GM18520 (cell line): Measurements from ENCODE around the gene AGAP2.
"Not testable (repeated sequence)": the region's sequence is repeated elsewhere in the genome, so short reads cannot be mapped to it uniquely, and the experiment has no call there.

ENCODE experiments used
- ATAC-seq: cut with Tn5 transposase; IDR thresholded peaks from one replicate; pipeline ENCODE4 v1.9.1; 2021; ENCODE audit not compliant: unreplicated experiment

The AGAP2 gene

GRCh38 chr12:57724003-57724935 is 14.3 kb downstream of the AGAP2 start:
- no peak for ATAC-seq

GRCh38 chr12:57723630-57723962 is 14.9 kb downstream of the AGAP2 start:
- ATAC-seq, result no peak

GRCh38 chr12:57722716-57723629 is 15.6 kb downstream of the AGAP2 start:
- no peak for ATAC-seq

GRCh38 chr12:57721846-57722608 is 16.5 kb downstream of the AGAP2 start:
- not testable (repeated sequence) for ATAC-seq

GRCh38 chr12:57720606-57721595 is 17.6 kb downstream of the AGAP2 start:
- ATAC-seq, result no peak

- no peak for ATAC-seq
Measured at GRCh38 chr12:57719777-57720605, 18.6 kb downstream of the AGAP2 start.

- no peak for ATAC-seq
Measured at GRCh38 chr12:57718641-57719528, 19.7 kb downstream of the AGAP2 start.

- no peak for ATAC-seq
Measured at GRCh38 chr12:57717846-57718640, 20.5 kb downstream of the AGAP2 start.

- no peak for ATAC-seq
Measured at GRCh38 chr12:57717131-57717530, 21.4 kb downstream of the AGAP2 start.

GRCh38 chr12:57716305-57716704 is 22.2 kb downstream of the AGAP2 start:
- ATAC-seq, result no peak

GRCh38 chr12:57715786-57716185 is 22.8 kb downstream of the AGAP2 start:
- ATAC-seq, result no peak

GRCh38 chr12:57715036-57715748 is 23.4 kb downstream of the AGAP2 start:
- not testable (repeated sequence) for ATAC-seq

- ATAC-seq, result no peak
Measured at GRCh38 chr12:57713209-57713608, 25.3 kb downstream of the AGAP2 start.

- no peak for ATAC-seq
Measured at GRCh38 chr12:57712701-57713100, 25.8 kb downstream of the AGAP2 start.

- no peak for ATAC-seq
Measured at GRCh38 chr12:57708296-57708695, 30.2 kb downstream of the AGAP2 start.

- ATAC-seq, result no peak
Measured at GRCh38 chr12:57707250-57707649, 31.3 kb downstream of the AGAP2 start.

GRCh38 chr12:57700317-57700716 is 38.2 kb downstream of the AGAP2 start:
- ATAC-seq, result no peak
